NCI-H2107 treated with DMSO at 0.1 percent for 48 hours (cell line): Measurements from ENCODE around the gene LUZP2.

Experiments used
- DNase-seq: peaks from one replicate; lab custom pipeline; 2025; ENCODE audit not compliant: unreplicated experiment; lab: John Stamatoyannopoulos, UW

Gene LUZP2

GRCh38 chr11:24708616-24709015, 211.8 kb downstream of the LUZP2 start:
- no peak for DNase-seq

GRCh38 chr11:24709928-24710565, 213.2 kb downstream of the LUZP2 start:
- no peak for DNase-seq

- no peak for DNase-seq
Measured at GRCh38 chr11:24714601-24715000, 217.7 kb downstream of the LUZP2 start.

GRCh38 chr11:24716403-24716802, 219.6 kb downstream of the LUZP2 start:
- no peak for DNase-seq

GRCh38 chr11:24723231-24723630, 226.4 kb downstream of the LUZP2 start:
- no peak for DNase-seq

- no peak for DNase-seq
Measured at GRCh38 chr11:24731554-24731953, 234.7 kb downstream of the LUZP2 start.

GRCh38 chr11:24734742-24735237, 237.9 kb downstream of the LUZP2 start:
- no peak for DNase-seq

GRCh38 chr11:24738972-24739371, 242.1 kb downstream of the LUZP2 start:
- DNase-seq = no peak

GRCh38 chr11:24739637-24740036, 242.8 kb downstream of the LUZP2 start:
- DNase-seq = no peak

- DNase-seq = peak; percentile 7
Measured at GRCh38 chr11:24747275-24748251, 250.7 kb downstream of the LUZP2 start.

GRCh38 chr11:24748261-24748660, 251.4 kb downstream of the LUZP2 start:
- no peak for DNase-seq

- no peak for DNase-seq
Measured at GRCh38 chr11:24754406-24754805, 257.6 kb downstream of the LUZP2 start.

- no peak for DNase-seq
Measured at GRCh38 chr11:24755260-24755839, 258.5 kb downstream of the LUZP2 start.

- DNase-seq = no peak
Measured at GRCh38 chr11:24759742-24760141, 262.9 kb downstream of the LUZP2 start.

GRCh38 chr11:24760681-24761080, 263.8 kb downstream of the LUZP2 start:
- DNase-seq = no peak

- no peak for DNase-seq
Measured at GRCh38 chr11:24762076-24762475, 265.2 kb downstream of the LUZP2 start.

GRCh38 chr11:24767411-24767810, 270.6 kb downstream of the LUZP2 start:
- no peak for DNase-seq

GRCh38 chr11:24773322-24773721, 276.5 kb downstream of the LUZP2 start:
- DNase-seq = no peak

- no peak for DNase-seq
Measured at GRCh38 chr11:24779791-24780190, 282.9 kb downstream of the LUZP2 start.

- no peak for DNase-seq
Measured at GRCh38 chr11:24781288-24781687, 284.4 kb downstream of the LUZP2 start.

- no peak for DNase-seq
Measured at GRCh38 chr11:24793479-24793878, 296.6 kb downstream of the LUZP2 start.

GRCh38 chr11:24794064-24794463, 297.2 kb downstream of the LUZP2 start:
- no peak for DNase-seq
